Right lobe of liver (tissue), 4 donors: ENCODE data around the gene RFPL1.

Experiments
- POLR2A ChIP-seq: fragments of 450-650 bp; IDR thresholded peaks from one replicate; pipeline ENCODE4 v1.6.1; 2017; ENCODE audit warnings: antibody characterized with exemption, mild to moderate bottlenecking
- TF ChIP-seq, protein P1 (sequence below), 4 donors: fragments of 200-600 bp in 3 of 4; fragments of 450-650 bp in 1 of 4; IDR thresholded peaks; one replicate each; pipeline versions ENCODE4 v1.5.1 to v1.8.0; 2016 to 2022; ENCODE audit warnings: antibody characterized with exemption in 4 of 4, mild to moderate bottlenecking in 2 of 4
- donor health status: DM: no; HTN: no; CAD: no.
- donor health status: DM: no; HTN: no; CAD: no.
- donor health status: DM: no; HTN: yes; CAD: no.

DNA sequence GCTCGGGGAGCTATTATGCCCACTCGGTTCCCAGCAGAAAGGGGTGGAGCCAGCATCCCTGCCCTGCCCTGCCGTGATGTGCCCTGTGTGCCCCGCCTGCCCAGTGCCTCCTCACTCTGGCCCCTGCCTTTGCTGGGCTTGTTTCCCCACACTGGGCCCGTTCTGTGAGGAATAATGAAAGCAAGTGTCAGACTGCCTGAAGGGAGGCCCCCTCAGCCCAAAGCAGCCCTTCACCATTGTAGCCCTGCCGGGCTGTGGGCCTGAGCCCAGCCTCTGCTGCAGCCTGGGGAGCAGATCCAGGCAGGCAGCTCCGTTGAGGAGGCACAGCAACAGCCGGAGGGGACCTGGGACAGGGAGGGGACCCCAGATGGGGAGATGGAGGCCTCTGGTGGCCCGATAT, 21.4 kb downstream of the RFPL1 start:
- TF ChIP-seq POLR2A, result no peak
- TF ChIP-seq, protein P1, sequence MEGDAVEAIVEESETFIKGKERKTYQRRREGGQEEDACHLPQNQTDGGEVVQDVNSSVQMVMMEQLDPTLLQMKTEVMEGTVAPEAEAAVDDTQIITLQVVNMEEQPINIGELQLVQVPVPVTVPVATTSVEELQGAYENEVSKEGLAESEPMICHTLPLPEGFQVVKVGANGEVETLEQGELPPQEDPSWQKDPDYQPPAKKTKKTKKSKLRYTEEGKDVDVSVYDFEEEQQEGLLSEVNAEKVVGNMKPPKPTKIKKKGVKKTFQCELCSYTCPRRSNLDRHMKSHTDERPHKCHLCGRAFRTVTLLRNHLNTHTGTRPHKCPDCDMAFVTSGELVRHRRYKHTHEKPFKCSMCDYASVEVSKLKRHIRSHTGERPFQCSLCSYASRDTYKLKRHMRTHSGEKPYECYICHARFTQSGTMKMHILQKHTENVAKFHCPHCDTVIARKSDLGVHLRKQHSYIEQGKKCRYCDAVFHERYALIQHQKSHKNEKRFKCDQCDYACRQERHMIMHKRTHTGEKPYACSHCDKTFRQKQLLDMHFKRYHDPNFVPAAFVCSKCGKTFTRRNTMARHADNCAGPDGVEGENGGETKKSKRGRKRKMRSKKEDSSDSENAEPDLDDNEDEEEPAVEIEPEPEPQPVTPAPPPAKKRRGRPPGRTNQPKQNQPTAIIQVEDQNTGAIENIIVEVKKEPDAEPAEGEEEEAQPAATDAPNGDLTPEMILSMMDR (IDR thresholded peaks at IDR 0.05), result no peak
